SK-N-MC (cell line): ENCODE measurements around the gene KCNK15.

ENCODE experiments used
- EZH2 ChIP-seq: fragments of 200-600 bp; sonication (generic); IDR thresholded peaks from one replicate; pipeline ENCODE4 v1.6.1; 2017; ENCODE audit warnings: antibody characterized with exemption
- FOXP2 ChIP-seq: optimal IDR thresholded peaks from 2 replicates; pipeline ENCODE3; 2011; ENCODE audit warnings: mild to moderate bottlenecking, moderate library complexity; ENCODE audit not compliant: insufficient read depth; ENCODE audit errors: extremely low read length, control extremely low read depth
- POLR2AphosphoS5 ChIP-seq: IDR thresholded peaks from 2 replicates; pipeline ENCODE4 v1.6.1; 2012; ENCODE audit warnings: mild to moderate bottlenecking, low read depth, low read length, borderline replicate concordance

DNA sequence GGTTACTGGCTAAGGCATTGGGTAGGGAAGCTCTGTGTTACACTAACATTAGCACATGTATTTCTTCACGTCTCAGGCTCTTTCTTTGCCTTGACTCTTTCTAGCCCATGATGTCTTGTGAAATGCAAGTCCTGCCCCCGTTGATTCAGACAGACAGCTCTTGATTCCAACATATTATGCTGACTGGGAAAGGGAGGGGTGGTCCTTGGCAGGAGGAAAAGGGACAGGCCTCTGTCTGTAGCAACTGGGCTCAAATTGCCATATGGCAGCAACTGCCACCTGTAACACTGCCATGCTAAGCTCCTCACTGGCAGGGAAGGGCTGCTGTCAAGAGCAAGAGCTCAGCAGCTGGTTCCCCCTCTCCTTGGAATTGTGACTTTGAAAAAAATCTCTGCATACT lies 5.7 kb upstream of the KCNK15 start:
- no peak for TF ChIP-seq POLR2AphosphoS5
- TF ChIP-seq EZH2 = no peak
- TF ChIP-seq FOXP2 = no peak
